Endodermal cell (in vitro differentiated cells): ENCODE measurements around the gene SNRPD2. TPM values are rescaled to one million over a fixed set of nuclear protein-coding genes. Genes with fewer than 3 reads are reported as not detected.

ENCODE experiments used
- DNase-seq: peaks from one replicate; pipeline ENCODE4 v3.0.0-alpha.2; 2017
- H3K27ac ChIP-seq: 2 replicates; pipeline ENCODE4 v1.5.1; 2013; ENCODE audit warnings: mild to moderate bottlenecking, low read depth, low read length, moderate library complexity
- H3K27me3 ChIP-seq: 2 replicates; pipeline ENCODE4 v1.6.1; 2013; ENCODE audit warnings: mild to moderate bottlenecking, low read length, moderate library complexity; ENCODE audit not compliant: insufficient read depth, control insufficient read depth, poor library complexity, severe bottlenecking
- H3K36me3 ChIP-seq: 2 replicates; pipeline ENCODE4 v1.7.0; 2013; ENCODE audit warnings: mild to moderate bottlenecking, low read length, moderate library complexity; ENCODE audit not compliant: control insufficient read depth, insufficient read depth
- H3K4me1 ChIP-seq: one replicate; pipeline ENCODE4 v1.7.0; 2013; ENCODE audit warnings: low read length; ENCODE audit not compliant: control insufficient read depth, insufficient read depth
- H3K4me3 ChIP-seq: 2 replicates; pipeline ENCODE4 v1.5.1; 2013; ENCODE audit warnings: mild to moderate bottlenecking, low read length, moderate library complexity
- H3K9ac ChIP-seq: 2 replicates; pipeline ENCODE4 v1.6.1; 2013; ENCODE audit warnings: mild to moderate bottlenecking, low read length, moderate library complexity; ENCODE audit not compliant: poor library complexity, severe bottlenecking; ENCODE audit errors: extremely low read depth
- H3K9me3 ChIP-seq: 2 replicates; pipeline ENCODE4 v1.6.1; 2013; ENCODE audit warnings: mild to moderate bottlenecking, low read length, moderate library complexity; ENCODE audit not compliant: control insufficient read depth
- H3K27ac Mint-ChIP-seq: 2 replicates; pipeline ENCODE4 v1.8.0; 2020; ENCODE audit warnings: mixed read lengths
- H3K27me3 Mint-ChIP-seq: 2 replicates; pipeline ENCODE4 v1.8.0; 2021; ENCODE audit warnings: mild to moderate bottlenecking, mixed read lengths; ENCODE audit not compliant: insufficient read depth
- H3K36me3 Mint-ChIP-seq: 2 replicates; pipeline ENCODE4 v1.8.0; 2020; ENCODE audit warnings: low read depth, mixed read lengths
- H3K4me1 Mint-ChIP-seq: 2 replicates; pipeline ENCODE4 v1.8.0; 2020; ENCODE audit warnings: mixed read lengths
- H3K4me3 Mint-ChIP-seq: 2 replicates; pipeline ENCODE4 v1.8.0; 2020; ENCODE audit warnings: mild to moderate bottlenecking, moderate library complexity, mixed read lengths
- H3K9me3 Mint-ChIP-seq: 2 replicates; pipeline ENCODE4 v1.8.0; 2020; ENCODE audit warnings: mild to moderate bottlenecking, mixed read lengths
- CTCF ChIP-seq: fragments of 200-600 bp; sonication (generic); conservative IDR thresholded peaks from 2 replicates; pipeline ENCODE4 v1.5.0; 2021; ENCODE audit warnings: antibody characterized with exemption, mild to moderate bottlenecking
- WGBS, 2 experiments: methylation state at CpG; one replicate each; pipeline versions ENCODE4 v1.1.5 to v1.1.7; 2013; ENCODE audit warnings: missing lambda C conversion rate in 2 of 2, mixed read lengths in 1 of 2; ENCODE audit not compliant: insufficient coverage in 1 of 2, insufficient read length in 1 of 2; 5-methylcytosine and 5-hydroxymethylcytosine counted together
- total RNA-seq, 2 donors: library from RNA; stranded (reverse); fragmentation: NEBNext Ultra II Directional in 1 of 2; extraction: Animal tissue kit (Norgen Biotek cat#: 25700) in 1 of 2; gene quantifications; 2 replicates in 1 of 2; 3 replicates in 1 of 2; pipeline ENCODE4 v1.2.1, GENCODE V29; 2021

SNRPD2 gene
- total RNA-seq, 2 donors from 2014 or later, result 644 to 654 TPM

DNA sequence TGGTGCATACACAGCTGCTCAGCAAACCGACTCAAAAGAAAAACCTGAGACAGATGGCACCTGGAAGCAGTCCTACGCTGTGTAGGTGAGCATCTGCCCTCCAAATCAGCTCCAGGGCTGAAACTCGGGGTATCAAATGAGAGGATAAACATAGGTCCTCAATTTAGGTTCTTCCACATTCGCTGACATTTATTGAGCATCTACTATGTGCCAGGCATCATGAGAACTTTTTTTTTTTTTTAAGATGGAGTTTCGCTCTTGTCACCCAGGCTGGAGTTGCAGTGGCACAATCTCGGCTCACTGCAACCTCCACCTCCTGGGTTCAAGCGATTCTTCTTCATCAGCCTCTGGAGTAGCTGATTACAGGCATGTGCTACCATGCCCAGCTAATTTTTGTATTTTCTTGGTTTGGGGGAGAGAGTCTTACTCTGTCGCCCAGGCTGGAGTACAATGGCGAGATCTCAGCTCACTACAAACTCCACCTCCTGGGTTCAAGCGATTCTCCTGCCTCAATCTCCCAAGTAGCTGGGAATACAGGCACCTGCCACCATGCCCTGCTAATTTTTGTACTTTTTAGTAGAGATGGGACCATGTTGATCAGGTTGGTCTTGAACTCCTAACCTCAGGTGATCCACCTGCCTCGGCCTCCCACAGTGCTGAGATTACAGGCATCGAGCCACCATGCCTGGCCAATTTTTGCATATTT, 14.1 kb upstream of the SNRPD2 start:
- Mint-ChIP-seq H3K27me3 (no peaks in the 10 kb centered on the region), H3K27ac (no peak overlapping the region), H3K9me3 (peaks cover 1% of the 10 kb centered on the region), H3K4me3 (no peak overlapping the region), H3K4me1 (no peaks in the 10 kb centered on the region), H3K36me3 (peaks cover 48% of the 10 kb centered on the region)
- Histone ChIP-seq H3K4me1 (no peaks in the 10 kb centered on the region), H3K27ac (no peak overlapping the region), H3K9me3 (no peaks in the 10 kb centered on the region), H3K4me3 (no peak overlapping the region), H3K27me3 (no peaks in the 10 kb centered on the region), H3K9ac (no peak overlapping the region), H3K36me3 (peaks cover 33% of the 10 kb centered on the region)
- no peak for TF ChIP-seq CTCF
- 83 to 86% methylated on average over 12 of the region's 12 CpGs for WGBS, 2 experiments
- DNase-seq, result no peak

DNA sequence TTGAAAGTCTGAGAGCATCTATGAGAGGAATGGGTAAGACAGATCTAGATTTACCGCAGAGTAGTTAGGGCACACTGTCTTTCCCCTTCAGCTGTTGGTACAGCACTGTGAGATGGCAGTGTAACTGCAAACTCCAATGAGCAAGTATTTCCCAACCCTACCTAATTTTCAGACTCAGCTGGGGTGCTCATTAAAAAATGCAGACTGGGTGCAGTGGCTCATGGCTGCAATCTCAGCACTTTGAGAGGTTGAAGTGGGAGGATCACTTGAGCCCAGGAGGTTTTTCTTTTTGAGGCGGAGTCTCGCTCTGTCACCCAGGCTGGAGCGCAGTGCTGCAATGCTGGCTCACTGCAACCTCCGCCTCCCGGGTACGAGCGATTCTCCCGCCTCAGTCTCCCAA, 13.4 kb upstream of the SNRPD2 start:
- TF ChIP-seq CTCF, result no peak
- Histone ChIP-seq H3K36me3 (peaks cover 31% of the 10 kb centered on the region), H3K4me3 (no peak overlapping the region), H3K9me3 (no peaks in the 10 kb centered on the region), H3K4me1 (no peaks in the 10 kb centered on the region), H3K9ac (no peak overlapping the region), H3K27ac (no peak overlapping the region), H3K27me3 (no peaks in the 10 kb centered on the region)
- H3K27ac Mint-ChIP-seq, result no peak overlapping the region
- peaks cover 42% of the 10 kb centered on the region for H3K36me3 Mint-ChIP-seq
- DNase-seq, result no peak
- WGBS, 2 experiments, result 81 to 85% methylated on average over 6 to 9 of the region's 9 CpGs
- no peaks in the 10 kb centered on the region for H3K27me3 Mint-ChIP-seq
- H3K9me3 Mint-ChIP-seq, result peaks cover 1% of the 10 kb centered on the region
- no peak overlapping the region for H3K4me3 Mint-ChIP-seq
- no peaks in the 10 kb centered on the region for H3K4me1 Mint-ChIP-seq

DNA sequence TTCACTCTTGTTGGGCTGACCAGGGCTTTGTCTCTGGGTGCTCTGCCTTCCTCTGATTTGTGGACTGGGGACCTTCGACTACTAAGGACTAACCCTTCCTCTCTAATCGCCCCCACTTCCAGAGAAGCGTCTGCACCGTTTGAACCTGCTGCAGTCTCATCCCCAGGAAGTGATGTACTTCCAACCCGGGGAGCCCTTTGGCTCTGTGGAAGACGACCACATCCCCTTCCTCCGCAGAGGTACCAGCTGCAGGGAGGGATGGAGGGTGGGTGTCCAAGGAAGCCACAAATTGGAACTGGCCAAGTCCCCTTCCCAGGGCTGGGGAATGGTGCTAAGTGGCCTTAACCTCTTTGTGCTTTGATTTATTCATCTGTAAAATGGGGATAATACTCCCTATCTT, 9.9 kb upstream of the SNRPD2 start:
- TF ChIP-seq CTCF, result no peak
- no peak overlapping the region for H3K27ac Mint-ChIP-seq

More for the DNA sequence above, 9.9 kb upstream of the SNRPD2 start:
- DNase-seq, result no peak
- Mint-ChIP-seq H3K36me3 (peaks cover 36% of the 10 kb centered on the region), H3K4me1 (no peaks in the 10 kb centered on the region), H3K9me3 (peaks cover 1% of the 10 kb centered on the region), H3K27me3 (no peaks in the 10 kb centered on the region), H3K4me3 (no peak overlapping the region)
- H3K36me3 ChIP-seq, result peaks cover 38% of the 10 kb centered on the region
- no peak overlapping the region for H3K9ac ChIP-seq
- no peak overlapping the region for H3K27ac ChIP-seq
- H3K27me3 ChIP-seq, result no peaks in the 10 kb centered on the region
- 91 to 96% methylated on average over 6 to 7 of the region's 7 CpGs for WGBS, 2 experiments
- no peaks in the 10 kb centered on the region for H3K4me1 ChIP-seq
- no peak overlapping the region for H3K4me3 ChIP-seq
- no peaks in the 10 kb centered on the region for H3K9me3 ChIP-seq
